GM10266 (cell line): ENCODE results near the gene CCNE1.

Source experiments
- DNase-seq: peaks from one replicate; pipeline ENCODE4 v3.0.0; 2012; ENCODE audit errors: extremely low spot score
- CTCF ChIP-seq: IDR thresholded peaks from 2 replicates; pipeline ENCODE4 v1.5.1; 2012; ENCODE audit warnings: mild to moderate bottlenecking, low read depth; ENCODE audit not compliant: control insufficient read depth, insufficient read depth; ENCODE audit errors: missing control alignments

The CCNE1 gene

DNA sequence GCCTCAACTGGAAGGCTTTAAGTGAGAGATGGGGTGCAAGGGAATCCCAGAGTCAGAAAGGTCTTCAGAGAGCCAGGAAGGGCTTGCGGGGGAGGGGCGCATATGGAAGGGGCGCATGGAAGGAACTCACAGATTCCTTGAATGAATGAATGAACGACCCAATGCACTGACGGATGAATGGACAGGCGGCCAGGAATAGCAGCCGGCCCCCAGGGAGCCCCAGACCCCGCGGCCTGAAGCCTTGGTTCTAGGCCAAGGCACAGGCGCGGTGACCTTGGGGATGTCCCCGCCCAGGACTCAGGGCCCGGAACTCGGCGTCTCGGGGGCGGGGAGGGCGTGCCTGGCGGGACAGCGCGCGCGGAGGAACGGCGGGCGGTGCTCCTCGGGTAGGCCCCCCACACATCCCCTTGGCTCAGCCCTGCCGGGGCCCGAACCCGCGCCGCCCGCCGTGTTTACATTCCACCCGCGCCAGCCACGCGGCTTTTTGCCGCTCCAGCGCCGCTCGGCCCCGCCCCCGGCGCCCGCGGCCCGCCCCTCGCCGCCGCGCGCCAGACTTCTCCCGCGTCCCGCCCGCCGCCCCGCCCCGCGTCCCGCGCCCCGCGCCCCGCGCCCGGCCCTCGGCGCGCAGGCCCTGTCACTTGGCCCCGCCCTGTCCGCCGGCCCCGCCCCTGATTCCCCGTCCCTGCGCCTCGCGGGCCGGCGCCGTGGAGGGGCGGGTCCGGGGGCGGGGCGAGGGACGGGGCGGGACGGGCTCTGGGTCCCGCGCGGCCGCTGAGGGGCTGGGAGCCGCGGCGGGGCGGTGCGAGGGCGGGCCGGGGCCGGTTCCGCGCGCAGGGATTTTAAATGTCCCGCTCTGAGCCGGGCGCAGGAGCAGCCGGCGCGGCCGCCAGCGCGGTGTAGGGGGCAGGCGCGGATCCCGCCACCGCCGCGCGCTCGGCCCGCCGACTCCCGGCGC, at the start of gene CCNE1:
CCNE1 (plus strand) TSS at position 867 of the 955 bp plus-strand sequence. CDS start 565 bp downstream, outside the sequence.
- DNase-seq = peak; percentile 99
- TF ChIP-seq CTCF = no peak

GRCh38 chr19:29763196-29763595, 48.6 kb upstream of the CCNE1 start:
- no peak for TF ChIP-seq CTCF
- no peak for DNase-seq

- no peak for DNase-seq
- TF ChIP-seq CTCF = no peak
These were observed 47.4 kb upstream of the CCNE1 start for GRCh38 chr19:29764361-29764760.

DNA sequence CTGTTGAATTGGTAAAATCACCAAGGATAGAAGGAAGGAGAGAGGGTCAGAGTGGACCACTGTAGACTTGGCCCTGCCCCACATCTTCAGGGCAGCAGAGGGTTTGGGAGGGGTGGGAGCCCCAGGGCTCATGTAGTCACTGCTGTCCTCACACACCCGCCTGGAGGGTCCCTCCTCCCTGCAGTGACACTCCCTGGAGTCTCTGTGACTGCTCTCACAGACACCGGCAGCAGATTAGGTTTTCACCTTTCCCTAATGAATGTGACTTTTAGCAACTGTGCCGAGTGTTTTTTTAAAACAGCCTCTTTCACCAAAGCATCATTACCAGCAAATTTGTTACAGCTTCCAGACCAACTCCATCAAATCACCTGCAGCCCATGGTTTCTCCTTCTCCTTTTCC, 45.7 kb upstream of the CCNE1 start:
- TF ChIP-seq CTCF = no peak
- no peak for DNase-seq

- DNase-seq = no peak
- TF ChIP-seq CTCF = no peak
These were observed 44.6 kb upstream of the CCNE1 start for GRCh38 chr19:29767039-29767735.

GRCh38 chr19:29768166-29768565, 43.6 kb upstream of the CCNE1 start:
- no peak for TF ChIP-seq CTCF
- DNase-seq = no peak
